Amygdala (tissue), 56 donors: Measurements from ENCODE around the gene SLC51B.
"Not testable (repeated sequence)": the region's sequence is repeated elsewhere in the genome, so short reads cannot be mapped to it uniquely, and the experiment has no call there.

ENCODE experiments used
- DNase-seq, 56 donors: peaks; one replicate each; lab custom pipeline; 2025; lab: John Stamatoyannopoulos, UW

SLC51B gene

DNA sequence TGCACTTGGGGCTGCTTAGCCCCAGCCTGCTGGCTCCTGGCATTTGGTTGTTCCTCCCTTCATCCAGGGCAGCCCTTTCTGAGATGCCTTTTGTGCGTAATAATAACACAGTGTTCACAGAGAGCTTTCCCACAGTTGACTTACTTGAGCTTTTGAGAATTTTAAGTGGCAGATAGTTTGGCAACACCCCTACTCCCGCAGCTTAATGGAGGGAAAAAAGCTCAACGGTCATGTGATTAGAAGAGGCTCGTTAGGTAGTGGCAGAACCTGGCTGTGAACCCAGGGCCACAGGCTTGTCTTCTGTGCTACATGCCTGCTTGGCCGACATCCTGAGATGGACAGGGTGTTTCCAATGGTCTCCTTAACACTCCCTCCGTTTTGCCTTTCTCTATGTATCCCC, 36.1 kb downstream of the SLC51B start:
- peak in 5 of 56 donors; percentile 12 to 45 (median 19) for DNase-seq

- DNase-seq = no peak
Measured at GRCh38 chr15:65081758-65082157, 36.6 kb downstream of the SLC51B start.

GRCh38 chr15:65082303-65082953, 37.2 kb downstream of the SLC51B start:
- DNase-seq = no peak

- DNase-seq = peak in 18 of 56 donors; percentile 14 to 59 (median 30)
Measured at GRCh38 chr15:65083262-65083701, 38.1 kb downstream of the SLC51B start.

DNA sequence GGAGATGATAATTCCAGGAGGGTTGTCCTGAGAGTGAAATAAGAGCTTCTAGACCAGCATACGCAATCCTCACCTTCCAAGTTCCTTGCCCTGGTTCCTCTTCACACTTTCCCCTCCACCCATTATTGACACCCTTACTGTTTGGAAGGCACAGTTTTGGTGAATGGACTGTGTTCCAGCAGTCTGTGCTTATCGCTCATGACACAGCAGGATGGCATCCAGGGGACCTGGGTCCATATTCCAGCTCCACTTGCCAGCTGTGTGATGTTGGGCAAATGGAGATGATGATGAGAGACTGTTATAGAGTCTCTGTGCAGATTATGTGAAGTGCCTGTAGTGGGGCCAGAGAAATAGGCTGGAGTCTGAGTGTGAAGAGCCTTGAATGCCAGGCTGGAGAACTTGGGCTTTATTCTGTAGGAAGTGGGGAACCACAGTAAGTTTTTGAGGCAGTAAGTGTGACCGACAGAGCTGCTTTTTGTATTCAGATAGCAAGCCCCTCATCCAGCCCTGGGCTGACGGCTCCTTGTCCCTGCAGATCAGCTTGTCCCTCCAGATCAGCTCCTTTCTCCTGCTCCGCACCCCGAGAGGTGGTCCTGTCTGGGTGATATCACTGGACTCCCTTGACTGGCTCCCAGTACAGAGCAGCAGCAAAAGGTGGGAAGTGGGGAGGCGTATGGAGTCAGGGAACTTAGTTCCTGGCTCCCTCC, 39.5 kb downstream of the SLC51B start:
- DNase-seq = no peak

DNA sequence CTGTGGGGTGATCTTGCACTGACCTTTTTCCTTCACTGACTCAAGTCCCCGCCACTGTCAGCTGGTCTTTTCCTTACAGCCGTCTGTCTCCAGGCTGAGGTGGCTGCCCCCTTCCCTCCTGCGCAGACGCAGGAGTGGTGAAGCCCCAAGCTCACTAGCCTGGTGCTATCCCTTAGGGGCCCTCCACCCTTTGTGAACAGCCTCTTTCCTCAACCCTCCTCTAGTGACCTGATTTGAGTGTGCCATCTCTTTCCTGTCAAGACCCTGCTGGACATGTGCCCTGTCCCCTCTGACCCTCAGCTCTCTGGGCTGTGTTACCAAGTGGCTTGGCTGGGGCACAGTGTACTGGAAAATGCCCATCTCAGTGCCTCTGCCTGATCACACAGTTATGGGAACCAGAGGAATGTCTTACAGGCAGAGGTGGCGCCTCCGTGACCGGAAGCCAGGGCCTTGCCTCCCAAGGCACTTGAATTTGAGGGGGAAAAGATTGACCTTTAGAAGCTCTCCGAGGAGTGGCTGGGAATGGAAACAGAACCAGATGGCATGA, 40.1 kb downstream of the SLC51B start:
- peak in 1 of 56 donors; percentile 26 for DNase-seq

DNA sequence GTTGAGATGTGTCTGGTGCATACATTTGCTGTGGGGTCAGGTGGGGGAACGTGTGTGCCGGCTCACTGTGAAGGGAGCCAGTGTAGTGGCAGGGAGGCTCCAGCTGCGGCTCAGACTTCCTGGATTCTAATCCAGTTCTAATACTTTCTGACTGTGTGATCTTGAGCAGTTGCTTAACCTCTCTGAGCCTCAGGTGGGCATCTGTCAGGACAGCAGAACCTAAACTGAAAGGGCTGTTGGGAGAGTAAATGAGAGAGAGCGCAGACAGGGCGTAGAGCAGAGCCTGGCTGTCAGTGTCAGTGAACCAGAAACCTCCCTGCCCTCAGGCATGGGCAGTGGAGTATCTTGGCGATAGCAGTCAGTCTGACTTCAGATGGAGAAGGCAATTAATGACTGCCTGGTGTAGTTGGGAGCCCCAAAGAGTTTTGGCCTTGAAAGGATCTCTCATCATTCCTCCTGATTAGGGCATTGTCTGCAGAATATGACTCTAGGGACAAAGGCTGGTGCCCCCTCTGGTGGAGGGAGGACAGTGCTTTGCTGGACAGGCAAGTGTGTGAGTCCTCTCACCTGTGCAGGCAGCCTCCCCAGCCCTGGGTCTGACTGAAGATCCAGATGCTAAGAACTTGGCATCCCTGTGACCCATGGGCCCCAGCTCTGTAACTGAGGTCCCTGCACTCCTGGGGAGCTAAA, 40.9 kb downstream of the SLC51B start:
- DNase-seq = peak in 1 of 56 donors; percentile 17

- no peak for DNase-seq
Measured at GRCh38 chr15:65086680-65087111, 41.5 kb downstream of the SLC51B start.

DNA sequence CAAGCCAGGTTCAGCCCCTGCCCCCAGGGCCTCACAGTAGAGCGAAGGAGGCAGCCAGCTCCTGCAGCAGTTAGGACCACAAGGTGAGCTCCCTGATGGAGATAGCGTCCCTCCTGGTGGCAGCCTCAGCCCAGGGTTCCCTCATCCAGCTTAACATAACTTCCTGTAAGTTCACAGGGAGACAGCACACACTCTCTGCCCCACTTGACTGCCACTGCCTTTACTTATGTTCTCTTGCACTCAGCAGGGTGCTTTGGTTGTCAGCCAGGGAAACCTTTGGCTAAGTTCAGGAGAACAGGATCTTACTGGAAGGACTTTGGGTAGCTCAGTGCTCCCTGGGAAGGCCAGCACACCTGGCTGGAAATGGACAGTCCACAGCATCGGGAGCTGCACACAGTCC, 42.2 kb downstream of the SLC51B start:
- DNase-seq = no peak

DNA sequence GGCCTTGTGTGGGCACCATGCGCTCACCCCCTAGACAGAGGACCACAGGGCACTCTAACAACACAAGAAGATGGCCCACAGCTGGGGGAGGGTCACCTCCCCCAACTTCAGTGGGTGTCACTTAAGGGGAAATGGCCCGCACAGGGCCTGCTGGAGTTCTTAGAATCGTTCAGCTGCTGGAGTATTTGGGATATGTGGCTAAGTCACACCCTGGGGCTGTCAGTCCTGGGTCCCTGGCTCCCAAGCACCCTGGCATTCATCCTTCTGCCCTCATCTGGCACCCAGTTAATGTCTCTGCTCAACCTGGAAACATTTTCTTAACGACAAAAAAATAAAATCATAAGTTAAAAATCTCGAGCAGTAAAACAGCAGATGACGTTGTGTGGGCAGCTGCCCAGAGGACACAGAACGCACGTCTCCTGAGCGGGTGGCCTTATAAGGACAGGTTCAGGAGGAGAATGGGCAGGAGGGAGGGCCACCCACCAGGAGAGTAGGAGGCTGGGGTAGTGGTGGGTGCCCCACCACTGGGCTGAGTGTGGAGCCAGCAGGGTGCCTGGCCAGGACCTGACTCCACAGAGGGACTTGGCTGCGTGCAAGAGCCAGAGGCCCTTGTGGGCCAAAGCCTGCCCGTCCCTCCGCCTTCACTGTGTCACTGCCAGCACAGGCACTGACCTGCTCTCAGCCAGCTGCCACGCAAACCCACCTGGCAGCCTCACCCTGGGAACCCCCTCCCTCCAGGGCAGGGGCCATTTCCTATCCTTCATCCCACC, 42.9 kb downstream of the SLC51B start:
- peak in 8 of 56 donors; percentile 21 to 40 (median 34) for DNase-seq

- DNase-seq = no peak
Measured at GRCh38 chr15:65088643-65089021, 43.4 kb downstream of the SLC51B start.

DNA sequence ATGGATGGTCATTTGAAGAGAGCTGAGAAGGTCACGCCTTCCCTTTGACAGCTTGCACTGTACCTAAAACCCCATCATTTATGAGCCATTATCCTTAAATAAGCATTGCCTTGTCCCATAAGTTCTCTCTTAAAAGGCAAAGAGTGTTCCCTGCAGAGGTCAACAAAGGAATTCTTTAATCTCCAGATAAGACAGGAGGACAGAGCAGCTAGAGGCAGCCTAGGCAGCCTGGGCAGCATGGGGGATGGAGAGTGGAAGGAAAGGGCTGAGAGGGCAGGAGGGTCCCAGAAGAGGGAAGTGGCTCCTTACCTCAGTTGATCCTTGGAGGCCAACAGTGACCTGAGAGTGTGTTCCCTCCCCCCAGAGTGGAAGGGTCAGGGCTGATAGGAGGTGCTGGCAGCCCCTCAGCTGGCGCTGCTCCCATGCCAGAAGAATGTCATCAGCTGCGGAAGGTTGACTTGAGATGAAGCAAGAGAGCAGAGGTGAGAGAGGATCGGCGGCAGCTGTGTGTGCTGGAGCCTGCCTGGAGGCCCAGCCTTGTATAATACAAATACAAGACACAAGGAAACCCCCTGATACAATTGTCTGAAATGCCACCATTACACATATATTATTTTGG, 44.1 kb downstream of the SLC51B start:
- DNase-seq = no peak

GRCh38 chr15:65091946-65092770, 47.0 kb downstream of the SLC51B start:
- DNase-seq = no peak

DNA sequence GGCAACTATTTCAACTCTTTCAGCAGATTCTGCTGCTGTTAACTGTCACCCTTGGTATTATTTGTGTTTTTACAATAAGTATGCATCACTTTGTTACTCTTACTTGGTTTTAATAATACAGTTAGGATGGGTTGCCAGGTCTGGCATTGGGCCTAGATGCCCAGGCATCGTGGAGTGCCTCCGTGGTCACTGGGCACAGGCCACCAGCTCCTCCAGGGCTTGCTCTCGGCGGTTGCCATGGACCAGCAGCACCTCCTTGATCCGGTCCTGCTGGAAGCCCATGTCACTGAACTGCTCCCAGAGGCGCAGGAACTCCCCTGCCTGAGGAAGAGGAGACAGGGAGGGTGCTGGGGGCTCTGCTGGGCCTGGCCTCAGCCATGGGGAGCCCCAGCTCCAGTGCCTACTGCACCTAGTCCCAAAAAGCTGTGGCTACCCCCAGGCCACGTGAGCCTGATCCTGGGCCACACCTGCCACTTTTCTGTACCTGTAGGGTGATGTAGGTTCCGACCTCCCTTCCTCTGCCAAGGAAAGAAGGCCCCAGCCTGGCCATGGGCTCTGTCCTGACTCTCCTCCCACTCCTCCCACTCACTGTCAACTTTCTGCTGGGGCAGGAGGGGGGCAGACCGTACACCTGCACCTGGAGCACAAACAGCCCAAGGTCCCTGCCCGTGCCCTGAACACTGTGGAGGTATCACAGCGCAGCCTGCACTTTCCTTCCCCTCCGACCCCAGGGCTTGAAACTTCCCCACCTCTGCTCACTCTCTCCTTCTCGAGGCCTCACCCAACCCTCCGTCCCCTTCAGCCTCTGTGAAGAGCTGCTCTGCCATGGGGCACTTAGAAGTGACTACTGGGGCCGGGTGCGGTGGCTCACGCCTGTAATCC, 48.0 kb downstream of the SLC51B start:
- DNase-seq = no peak

DNA sequence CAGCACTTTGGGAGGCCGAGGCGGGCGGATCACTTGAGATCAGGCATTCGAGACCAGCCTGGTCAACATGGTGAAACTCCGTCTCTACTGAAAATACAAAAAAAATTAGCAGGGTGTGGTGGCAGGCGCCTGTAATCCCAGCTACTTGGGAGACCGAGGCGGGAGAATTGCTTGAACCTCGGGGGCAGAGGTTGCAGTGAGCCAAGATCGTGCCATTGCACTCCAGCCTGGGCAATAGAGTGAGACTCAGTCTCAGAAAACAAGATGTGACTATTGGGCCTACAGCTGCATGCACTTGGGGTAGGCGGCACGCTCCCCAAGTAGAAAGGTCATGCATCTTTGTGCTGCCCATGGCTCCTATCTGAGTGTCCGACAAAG, 48.6 kb downstream of the SLC51B start:
- not testable (repeated sequence) for DNase-seq

DNA sequence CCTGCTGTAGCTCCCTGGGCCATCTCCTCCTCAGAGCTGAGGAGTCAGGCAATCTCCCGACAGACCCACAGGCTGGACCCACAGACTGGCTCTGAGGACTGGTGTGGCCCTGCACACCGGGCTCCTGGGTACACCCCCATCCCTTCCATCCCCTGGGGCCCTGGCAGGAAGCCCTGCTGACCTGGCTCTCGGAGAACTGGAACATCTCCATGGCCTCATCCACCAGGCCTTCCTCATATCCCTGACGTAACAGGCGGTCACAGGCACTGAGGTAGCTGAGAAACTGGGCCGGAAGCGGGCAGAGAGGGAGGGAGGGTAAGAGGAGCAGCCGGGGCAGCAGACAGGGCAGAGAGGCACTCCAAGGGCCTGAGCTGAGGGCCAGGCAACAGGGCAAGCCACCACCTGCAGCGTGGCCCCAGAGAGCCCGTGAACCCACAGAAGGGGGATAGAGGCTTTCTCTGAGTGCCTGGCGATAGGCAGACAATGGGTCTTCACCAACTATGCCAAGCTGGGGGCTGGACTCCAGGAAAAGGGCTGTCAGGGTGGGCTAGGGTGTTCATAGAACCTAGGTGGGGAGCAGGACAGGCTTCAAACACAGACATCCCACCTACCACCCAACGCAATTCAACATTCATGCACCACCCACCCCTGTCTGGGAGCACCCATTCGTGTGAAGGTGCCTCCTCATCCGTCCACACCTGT, 49.3 kb downstream of the SLC51B start:
- peak in 1 of 56 donors; percentile 35 for DNase-seq

- DNase-seq = no peak
Measured at GRCh38 chr15:65095011-65095746, 50.0 kb downstream of the SLC51B start.
